Liver (tissue), 3 donors: ENCODE results near the gene PPP2R2B.

ENCODE experiments used
- EGR1 ChIP-seq, 2 donors: IDR thresholded peaks; 2 replicates each; pipeline ENCODE4 v1.6.1; 2016 to 2018; ENCODE audit warnings: antibody characterized with exemption in 2 of 2, low read depth in 2 of 2
- FOXA1 ChIP-seq: IDR thresholded peaks from 2 replicates; pipeline ENCODE4 v1.6.1; 2016; ENCODE audit warnings: antibody characterized with exemption
- GABPA ChIP-seq, 2 donors: IDR thresholded peaks in 1 of 2; conservative IDR thresholded peaks in 1 of 2; 2 replicates each; pipeline ENCODE4 v1.6.1; 2016; ENCODE audit warnings: antibody characterized with exemption in 2 of 2, mild to moderate bottlenecking in 1 of 2, moderate library complexity in 1 of 2
- JUND ChIP-seq, 2 donors: IDR thresholded peaks; 2 replicates each; pipeline ENCODE4 v1.6.1; 2016; ENCODE audit warnings: antibody characterized with exemption in 2 of 2
- MAX ChIP-seq: IDR thresholded peaks from 2 replicates; pipeline ENCODE4 v1.6.1; 2016; ENCODE audit warnings: antibody characterized with exemption
- NR2F2 ChIP-seq: IDR thresholded peaks from 2 replicates; pipeline ENCODE4 v1.6.1; 2016; ENCODE audit warnings: antibody characterized with exemption
- REST ChIP-seq: IDR thresholded peaks from 2 replicates; pipeline ENCODE4 v1.6.1; 2016; ENCODE audit warnings: antibody characterized with exemption, mild to moderate bottlenecking
- RXRA ChIP-seq, 2 donors: IDR thresholded peaks; 2 replicates each; pipeline ENCODE4 v1.6.1; 2017 to 2018; ENCODE audit warnings: antibody characterized with exemption in 2 of 2, mild to moderate bottlenecking in 1 of 2
- SP1 ChIP-seq: IDR thresholded peaks from 2 replicates; pipeline ENCODE4 v1.6.1; 2018; ENCODE audit warnings: antibody characterized with exemption, mild to moderate bottlenecking
- TAF1 ChIP-seq: conservative IDR thresholded peaks from 2 replicates; pipeline ENCODE4 v1.6.1; 2016; ENCODE audit warnings: antibody characterized with exemption, mild to moderate bottlenecking
- ZBTB33 ChIP-seq: IDR thresholded peaks from 2 replicates; pipeline ENCODE4 v1.6.1; 2016; ENCODE audit warnings: antibody characterized with exemption
- TF ChIP-seq, protein P1 (sequence below): fragments of 150-350 bp; IDR thresholded peaks from 2 replicates; pipeline ENCODE4 v1.5.1; 2017; ENCODE audit warnings: improper control_type of control experiment, low read depth, low read length; ENCODE audit not compliant: missing input control
- TF ChIP-seq, protein P2 (sequence below): IDR thresholded peaks from 2 replicates; pipeline ENCODE4 v1.6.1; 2016; ENCODE audit warnings: antibody characterized with exemption
- donor health status: healthy.
- donor health status: healthy.

- TF ChIP-seq, protein P1, sequence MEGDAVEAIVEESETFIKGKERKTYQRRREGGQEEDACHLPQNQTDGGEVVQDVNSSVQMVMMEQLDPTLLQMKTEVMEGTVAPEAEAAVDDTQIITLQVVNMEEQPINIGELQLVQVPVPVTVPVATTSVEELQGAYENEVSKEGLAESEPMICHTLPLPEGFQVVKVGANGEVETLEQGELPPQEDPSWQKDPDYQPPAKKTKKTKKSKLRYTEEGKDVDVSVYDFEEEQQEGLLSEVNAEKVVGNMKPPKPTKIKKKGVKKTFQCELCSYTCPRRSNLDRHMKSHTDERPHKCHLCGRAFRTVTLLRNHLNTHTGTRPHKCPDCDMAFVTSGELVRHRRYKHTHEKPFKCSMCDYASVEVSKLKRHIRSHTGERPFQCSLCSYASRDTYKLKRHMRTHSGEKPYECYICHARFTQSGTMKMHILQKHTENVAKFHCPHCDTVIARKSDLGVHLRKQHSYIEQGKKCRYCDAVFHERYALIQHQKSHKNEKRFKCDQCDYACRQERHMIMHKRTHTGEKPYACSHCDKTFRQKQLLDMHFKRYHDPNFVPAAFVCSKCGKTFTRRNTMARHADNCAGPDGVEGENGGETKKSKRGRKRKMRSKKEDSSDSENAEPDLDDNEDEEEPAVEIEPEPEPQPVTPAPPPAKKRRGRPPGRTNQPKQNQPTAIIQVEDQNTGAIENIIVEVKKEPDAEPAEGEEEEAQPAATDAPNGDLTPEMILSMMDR = no peak
- TF ChIP-seq REST = no peak
- TF ChIP-seq RXRA (IDR thresholded peaks at IDR 0.05) = no peak
- no peak for TF ChIP-seq SP1
- TF ChIP-seq MAX = no peak
- TF ChIP-seq ZBTB33 = no peak
- no peak for TF ChIP-seq EGR1 (IDR thresholded peaks at IDR 0.05; ENCODE audit: low read depth in 2 of 2)
- TF ChIP-seq NR2F2 = no peak
- TF ChIP-seq GABPA (IDR thresholded peaks at IDR 0.05 in 1 of 2, conservative IDR thresholded peaks at IDR 0.05 in 1 of 2) = no peak
- no peak for TF ChIP-seq TAF1
- TF ChIP-seq, protein P2, sequence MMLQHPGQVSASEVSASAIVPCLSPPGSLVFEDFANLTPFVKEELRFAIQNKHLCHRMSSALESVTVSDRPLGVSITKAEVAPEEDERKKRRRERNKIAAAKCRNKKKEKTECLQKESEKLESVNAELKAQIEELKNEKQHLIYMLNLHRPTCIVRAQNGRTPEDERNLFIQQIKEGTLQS = no peak
- TF ChIP-seq JUND (IDR thresholded peaks at IDR 0.05) = no peak
- TF ChIP-seq FOXA1 = no peak
Measured at GRCh38 chr5:146653560-146653959, 225.0 kb downstream of the PPP2R2B start.
